ENCODE results near the gene IL21R.
"Not testable (repeated sequence)": the region's sequence is repeated elsewhere in the genome, so short reads cannot be mapped to it uniquely, and the experiment has no call there.

IL21R gene

GRCh38 chr16:27402964-27403600, 1.1 kb downstream of the IL21R start:
- DNase-seq = no peak

- DNase-seq = no peak
Observed at GRCh38 chr16:27403601-27403992, 1.6 kb downstream of the IL21R start.

- DNase-seq = no peak
Observed at GRCh38 chr16:27404163-27404823, 2.3 kb downstream of the IL21R start.

- DNase-seq = no peak
Observed at GRCh38 chr16:27405546-27406451, 3.8 kb downstream of the IL21R start.

GRCh38 chr16:27406511-27407128, 4.6 kb downstream of the IL21R start:
- DNase-seq = no peak

GRCh38 chr16:27407133-27407532, 5.2 kb downstream of the IL21R start:
- DNase-seq = no peak

- no peak for DNase-seq
Observed at GRCh38 chr16:27408012-27408601, 6.1 kb downstream of the IL21R start.

GRCh38 chr16:27408602-27409031, 6.6 kb downstream of the IL21R start:
- DNase-seq = no peak

GRCh38 chr16:27409958-27410357, 8.0 kb downstream of the IL21R start:
- not testable (repeated sequence) for DNase-seq

- no peak for DNase-seq
Observed at GRCh38 chr16:27410761-27411160, 8.8 kb downstream of the IL21R start.

GRCh38 chr16:27413956-27414355, 12.0 kb downstream of the IL21R start:
- no peak for DNase-seq

GRCh38 chr16:27414788-27415431, 12.9 kb downstream of the IL21R start:
- DNase-seq = no peak

GRCh38 chr16:27417047-27417671, 15.2 kb downstream of the IL21R start:
- DNase-seq = no peak

GRCh38 chr16:27421961-27422740, 20.2 kb downstream of the IL21R start:
- DNase-seq = no peak

- no peak for DNase-seq
Observed at GRCh38 chr16:27424772-27425498, 23.0 kb downstream of the IL21R start.

GRCh38 chr16:27425961-27426360, 24.0 kb downstream of the IL21R start:
- no peak for DNase-seq

GRCh38 chr16:27426423-27427408, 24.7 kb downstream of the IL21R start:
- DNase-seq = peak; percentile 45

GRCh38 chr16:27427538-27427937, 25.6 kb downstream of the IL21R start:
- DNase-seq = no peak
